ENCODE measurements around the gene THADA. TPM values are rescaled to one million over a fixed set of nuclear protein-coding genes. Genes with fewer than 3 reads are reported as not detected.

Gene THADA
- polyA plus RNA-seq, 1 donor: 13.2 TPM

GRCh38 chr2:43317680-43318079 is 278.2 kb downstream of the THADA start:
- Histone ChIP-seq H3K27ac (ENCODE audit: low read length) (no peak overlapping the region), H3K27me3 (ENCODE audit: control insufficient read depth, insufficient read depth, low read length) (no peaks in the 10 kb centered on the region), H3K4me1 (ENCODE audit: control insufficient read depth, insufficient read depth, low read length) (peaks cover 3% of the 10 kb centered on the region), H3K9me3 (ENCODE audit: control insufficient read depth, low read depth, low read length) (no peaks in the 10 kb centered on the region), H3K36me3 (ENCODE audit: control insufficient read depth, insufficient read depth, low read length) (no peaks in the 10 kb centered on the region), H3K4me3 (ENCODE audit: low read length) (no peak overlapping the region)
- DNase-seq: no peak
- WGBS (ENCODE audit: insufficient coverage, low lambda C conversion rate): 100% methylated on average over 2 of the region's 3 CpGs

GRCh38 chr2:43317194-43317593 is 278.6 kb downstream of the THADA start:
- H3K27ac ChIP-seq (ENCODE audit: low read length): no peak overlapping the region
- no peaks in the 10 kb centered on the region for H3K9me3 ChIP-seq (ENCODE audit: control insufficient read depth, low read depth, low read length)
- H3K4me3 ChIP-seq (ENCODE audit: low read length): no peak overlapping the region
- DNase-seq: no peak
- peaks cover 3% of the 10 kb centered on the region for H3K4me1 ChIP-seq (ENCODE audit: control insufficient read depth, insufficient read depth, low read length)
- H3K27me3 ChIP-seq (ENCODE audit: control insufficient read depth, insufficient read depth, low read length): no peaks in the 10 kb centered on the region
- no CpG with 5 or more reads among the region's 1 CpG for WGBS (ENCODE audit: insufficient coverage, low lambda C conversion rate)
- H3K36me3 ChIP-seq (ENCODE audit: control insufficient read depth, insufficient read depth, low read length): no peaks in the 10 kb centered on the region

GRCh38 chr2:43315482-43315881 is 280.4 kb downstream of the THADA start:
- H3K4me1 ChIP-seq (ENCODE audit: control insufficient read depth, insufficient read depth, low read length): peaks cover 3% of the 10 kb centered on the region
- H3K9me3 ChIP-seq (ENCODE audit: control insufficient read depth, low read depth, low read length): no peaks in the 10 kb centered on the region
- no CpG with 5 or more reads among the region's 2 CpGs for WGBS (ENCODE audit: insufficient coverage, low lambda C conversion rate)
- no peaks in the 10 kb centered on the region for H3K36me3 ChIP-seq (ENCODE audit: control insufficient read depth, insufficient read depth, low read length)
- H3K27ac ChIP-seq (ENCODE audit: low read length): no peak overlapping the region
- H3K4me3 ChIP-seq (ENCODE audit: low read length): no peak overlapping the region
- no peak for DNase-seq
- H3K27me3 ChIP-seq (ENCODE audit: control insufficient read depth, insufficient read depth, low read length): no peaks in the 10 kb centered on the region

GRCh38 chr2:43314299-43314927 is 281.4 kb downstream of the THADA start:
- Histone ChIP-seq H3K9me3 (ENCODE audit: control insufficient read depth, low read depth, low read length) (no peaks in the 10 kb centered on the region), H3K4me1 (ENCODE audit: control insufficient read depth, insufficient read depth, low read length) (peaks cover 3% of the 10 kb centered on the region), H3K27ac (ENCODE audit: low read length) (no peak overlapping the region), H3K36me3 (ENCODE audit: control insufficient read depth, insufficient read depth, low read length) (no peaks in the 10 kb centered on the region), H3K27me3 (ENCODE audit: control insufficient read depth, insufficient read depth, low read length) (no peaks in the 10 kb centered on the region), H3K4me3 (ENCODE audit: low read length) (no peak overlapping the region)
- no peak for DNase-seq
- WGBS (ENCODE audit: insufficient coverage, low lambda C conversion rate): 100% methylated on average over 1 of the region's 5 CpGs

- no peaks in the 10 kb centered on the region for H3K27me3 ChIP-seq (ENCODE audit: control insufficient read depth, insufficient read depth, low read length)
- H3K27ac ChIP-seq (ENCODE audit: low read length): no peak overlapping the region
- H3K36me3 ChIP-seq (ENCODE audit: control insufficient read depth, insufficient read depth, low read length): no peaks in the 10 kb centered on the region
- DNase-seq: no peak
- no CpG with 5 or more reads among the region's 6 CpGs for WGBS (ENCODE audit: insufficient coverage, low lambda C conversion rate)
- H3K4me3 ChIP-seq (ENCODE audit: low read length): no peak overlapping the region
- no peaks in the 10 kb centered on the region for H3K9me3 ChIP-seq (ENCODE audit: control insufficient read depth, low read depth, low read length)
- H3K4me1 ChIP-seq (ENCODE audit: control insufficient read depth, insufficient read depth, low read length): no peaks in the 10 kb centered on the region
Measured at GRCh38 chr2:43313642-43314017, 282.2 kb downstream of the THADA start.

GRCh38 chr2:43312755-43313641 is 282.8 kb downstream of the THADA start:
- H3K9me3 ChIP-seq (ENCODE audit: control insufficient read depth, low read depth, low read length): no peaks in the 10 kb centered on the region
- WGBS (ENCODE audit: insufficient coverage, low lambda C conversion rate): no CpG with 5 or more reads among the region's 7 CpGs
- H3K36me3 ChIP-seq (ENCODE audit: control insufficient read depth, insufficient read depth, low read length): no peaks in the 10 kb centered on the region
- no peak overlapping the region for H3K4me3 ChIP-seq (ENCODE audit: low read length)
- H3K4me1 ChIP-seq (ENCODE audit: control insufficient read depth, insufficient read depth, low read length): no peaks in the 10 kb centered on the region
- H3K27me3 ChIP-seq (ENCODE audit: control insufficient read depth, insufficient read depth, low read length): no peaks in the 10 kb centered on the region
- H3K27ac ChIP-seq (ENCODE audit: low read length): no peak overlapping the region
- DNase-seq: no peak

GRCh38 chr2:43311276-43311675 is 284.6 kb downstream of the THADA start:
- Histone ChIP-seq H3K9me3 (ENCODE audit: control insufficient read depth, low read depth, low read length) (no peaks in the 10 kb centered on the region), H3K27me3 (ENCODE audit: control insufficient read depth, insufficient read depth, low read length) (no peaks in the 10 kb centered on the region), H3K4me1 (ENCODE audit: control insufficient read depth, insufficient read depth, low read length) (no peaks in the 10 kb centered on the region), H3K4me3 (ENCODE audit: low read length) (no peak overlapping the region), H3K27ac (ENCODE audit: low read length) (no peak overlapping the region), H3K36me3 (ENCODE audit: control insufficient read depth, insufficient read depth, low read length) (no peaks in the 10 kb centered on the region)
- DNase-seq: no peak

GRCh38 chr2:43309935-43310334 is 285.9 kb downstream of the THADA start:
- no CpG with 5 or more reads among the region's 1 CpG for WGBS (ENCODE audit: insufficient coverage, low lambda C conversion rate)
- no peak overlapping the region for H3K27ac ChIP-seq (ENCODE audit: low read length)
- no peak for DNase-seq
- H3K4me3 ChIP-seq (ENCODE audit: low read length): no peak overlapping the region
- no peaks in the 10 kb centered on the region for H3K36me3 ChIP-seq (ENCODE audit: control insufficient read depth, insufficient read depth, low read length)
- H3K4me1 ChIP-seq (ENCODE audit: control insufficient read depth, insufficient read depth, low read length): peaks cover 5% of the 10 kb centered on the region
- H3K27me3 ChIP-seq (ENCODE audit: control insufficient read depth, insufficient read depth, low read length): no peaks in the 10 kb centered on the region
- H3K9me3 ChIP-seq (ENCODE audit: control insufficient read depth, low read depth, low read length): no peaks in the 10 kb centered on the region

GRCh38 chr2:43307973-43308372 is 287.9 kb downstream of the THADA start:
- Histone ChIP-seq H3K27ac (ENCODE audit: low read length) (no peak overlapping the region), H3K4me3 (ENCODE audit: low read length) (no peak overlapping the region), H3K4me1 (ENCODE audit: control insufficient read depth, insufficient read depth, low read length) (peaks cover 5% of the 10 kb centered on the region), H3K27me3 (ENCODE audit: control insufficient read depth, insufficient read depth, low read length) (no peaks in the 10 kb centered on the region), H3K36me3 (ENCODE audit: control insufficient read depth, insufficient read depth, low read length) (no peaks in the 10 kb centered on the region), H3K9me3 (ENCODE audit: control insufficient read depth, low read depth, low read length) (no peaks in the 10 kb centered on the region)
- 100% methylated on average over 3 of the region's 3 CpGs for WGBS (ENCODE audit: insufficient coverage, low lambda C conversion rate)
- DNase-seq: no peak

GRCh38 chr2:43307046-43307445 is 288.8 kb downstream of the THADA start:
- Histone ChIP-seq H3K9me3 (ENCODE audit: control insufficient read depth, low read depth, low read length) (no peaks in the 10 kb centered on the region), H3K4me1 (ENCODE audit: control insufficient read depth, insufficient read depth, low read length) (peaks cover 5% of the 10 kb centered on the region), H3K4me3 (ENCODE audit: low read length) (no peak overlapping the region), H3K27me3 (ENCODE audit: control insufficient read depth, insufficient read depth, low read length) (no peaks in the 10 kb centered on the region), H3K27ac (ENCODE audit: low read length) (no peak overlapping the region), H3K36me3 (ENCODE audit: control insufficient read depth, insufficient read depth, low read length) (no peaks in the 10 kb centered on the region)
- no peak for DNase-seq
- WGBS (ENCODE audit: insufficient coverage, low lambda C conversion rate): no CpG with 5 or more reads among the region's 2 CpGs

GRCh38 chr2:43306197-43306596 is 289.6 kb downstream of the THADA start:
- H3K36me3 ChIP-seq (ENCODE audit: control insufficient read depth, insufficient read depth, low read length): no peaks in the 10 kb centered on the region
- DNase-seq: no peak
- WGBS (ENCODE audit: insufficient coverage, low lambda C conversion rate): no CpG with 5 or more reads among the region's 5 CpGs
- H3K4me1 ChIP-seq (ENCODE audit: control insufficient read depth, insufficient read depth, low read length): peaks cover 5% of the 10 kb centered on the region
- H3K9me3 ChIP-seq (ENCODE audit: control insufficient read depth, low read depth, low read length): no peaks in the 10 kb centered on the region
- no peaks in the 10 kb centered on the region for H3K27me3 ChIP-seq (ENCODE audit: control insufficient read depth, insufficient read depth, low read length)
- no peak overlapping the region for H3K27ac ChIP-seq (ENCODE audit: low read length)
- no peak overlapping the region for H3K4me3 ChIP-seq (ENCODE audit: low read length)

All from large intestine (tissue), 3 donors.